COLO668 (cell line): Measurements from ENCODE around the gene FRY.

ENCODE experiments used
- DNase-seq: peaks from one replicate; lab custom pipeline; 2025; ENCODE audit not compliant: unreplicated experiment; lab: John Stamatoyannopoulos, UW

The FRY gene

GRCh38 chr13:32254416-32254815 lies 222.8 kb downstream of the FRY start:
- DNase-seq, result no peak

- peak; percentile 42 for DNase-seq
These were observed 223.5 kb downstream of the FRY start for GRCh38 chr13:32254916-32255723.

- DNase-seq, result peak; percentile 30
These were observed 224.1 kb downstream of the FRY start for GRCh38 chr13:32255724-32256109.

- no peak for DNase-seq
These were observed 224.7 kb downstream of the FRY start for GRCh38 chr13:32256243-32256642.

- DNase-seq, result no peak
These were observed 226.1 kb downstream of the FRY start for GRCh38 chr13:32257649-32258048.

GRCh38 chr13:32259116-32259515 lies 227.5 kb downstream of the FRY start:
- DNase-seq, result no peak

GRCh38 chr13:32261567-32261966 lies 230.0 kb downstream of the FRY start:
- no peak for DNase-seq

GRCh38 chr13:32262165-32262564 lies 230.6 kb downstream of the FRY start:
- DNase-seq, result no peak

GRCh38 chr13:32262619-32263018 lies 231.0 kb downstream of the FRY start:
- no peak for DNase-seq

GRCh38 chr13:32264407-32264806 lies 232.8 kb downstream of the FRY start:
- no peak for DNase-seq

- DNase-seq, result no peak
These were observed 234.2 kb downstream of the FRY start for GRCh38 chr13:32265726-32266125.

GRCh38 chr13:32266130-32266529 lies 234.6 kb downstream of the FRY start:
- DNase-seq, result no peak

GRCh38 chr13:32267836-32268439 lies 236.4 kb downstream of the FRY start:
- DNase-seq, result peak; percentile 75

GRCh38 chr13:32272021-32272683 lies 240.6 kb downstream of the FRY start:
- no peak for DNase-seq

GRCh38 chr13:32277839-32278238 lies 246.3 kb downstream of the FRY start:
- DNase-seq, result no peak

GRCh38 chr13:32278426-32278825 lies 246.9 kb downstream of the FRY start:
- no peak for DNase-seq

- no peak for DNase-seq
These were observed 249.5 kb downstream of the FRY start for GRCh38 chr13:32281096-32281495.

GRCh38 chr13:32282096-32282711 lies 250.6 kb downstream of the FRY start:
- DNase-seq, result no peak

- no peak for DNase-seq
These were observed 253.5 kb downstream of the FRY start for GRCh38 chr13:32284927-32285632.

- no peak for DNase-seq
These were observed 254.0 kb downstream of the FRY start for GRCh38 chr13:32285633-32285965.

GRCh38 chr13:32297206-32297605 lies 265.6 kb downstream of the FRY start:
- no peak for DNase-seq
